GM23338 (cell line): ENCODE data around the gene EPHB6. TPM values are rescaled to one million over a fixed set of nuclear protein-coding genes. Genes with fewer than 3 reads are reported as not detected.

ENCODE experiments used
- ATAC-seq: fragments of 200-7000 bp; cut with Tn5 transposase; 3 replicates; pipeline ENCODE4 v1.9.1; 2020
- DNase-seq: peaks from one replicate; pipeline ENCODE4 v3.0.0-alpha.2; 2015; ENCODE audit warnings: low spot score
- H2AFZ ChIP-seq: fragments of 200-600 bp; sonication (generic); 2 replicates; pipeline ENCODE4 v1.8.0; 2016; ENCODE audit warnings: antibody characterized with exemption, mild to moderate bottlenecking, moderate library complexity
- H3F3A ChIP-seq: fragments of 200-600 bp; sonication (generic); replicated peaks from 2 replicates; pipeline ENCODE4 v1.8.0; 2017; ENCODE audit warnings: antibody characterized with exemption, mixed run types, low read depth
- H3K27ac ChIP-seq: fragments of 200-600 bp; sonication (generic); 2 replicates; pipeline ENCODE4 v1.6.1; 2016; ENCODE audit warnings: low read depth
- H3K27me3 ChIP-seq: fragments of 200-600 bp; sonication (generic); 2 replicates; pipeline ENCODE4 v1.8.0; 2016; ENCODE audit warnings: mild to moderate bottlenecking, mixed run types, moderate library complexity; ENCODE audit not compliant: insufficient read depth
- H3K36me3 ChIP-seq: fragments of 200-600 bp; sonication (generic); 2 replicates; pipeline ENCODE4 v1.8.0; 2016; ENCODE audit warnings: mild to moderate bottlenecking; ENCODE audit not compliant: insufficient read depth
- H3K4me1 ChIP-seq: fragments of 200-600 bp; sonication (generic); 2 replicates; pipeline ENCODE4 v1.8.0; 2016; ENCODE audit warnings: mild to moderate bottlenecking, moderate library complexity; ENCODE audit not compliant: insufficient read depth
- H3K4me2 ChIP-seq: fragments of 200-600 bp; sonication (generic); 2 replicates; pipeline ENCODE4 v1.7.1; 2017; ENCODE audit warnings: mixed run types
- H3K4me3 ChIP-seq: fragments of 200-600 bp; sonication (generic); 2 replicates; pipeline ENCODE4 v1.6.1; 2016; ENCODE audit warnings: mixed run types
- H3K79me2 ChIP-seq: fragments of 200-600 bp; sonication (generic); replicated peaks from 2 replicates; pipeline ENCODE4 v1.8.0; 2017; ENCODE audit warnings: mild to moderate bottlenecking; ENCODE audit not compliant: insufficient read depth
- H3K9me2 ChIP-seq: fragments of 200-600 bp; sonication (generic); 2 replicates; pipeline ENCODE4 v1.8.0; 2017; ENCODE audit not compliant: insufficient read depth
- H4K20me1 ChIP-seq: fragments of 200-600 bp; sonication (generic); replicated peaks from 2 replicates; pipeline ENCODE4 v1.8.0; 2017; ENCODE audit warnings: mild to moderate bottlenecking; ENCODE audit not compliant: insufficient read depth
- H3K27ac Mint-ChIP-seq: 2 replicates; pipeline ENCODE4 v1.8.0; 2020; ENCODE audit warnings: inconsistent platforms, mild to moderate bottlenecking, moderate library complexity, mixed read lengths
- H3K27me3 Mint-ChIP-seq: 3 replicates; pipeline ENCODE4 v1.8.0; 2022; ENCODE audit warnings: low read depth, mild to moderate bottlenecking, moderate library complexity, mixed read lengths, inconsistent platforms; ENCODE audit not compliant: insufficient read depth, poor library complexity
- H3K36me3 Mint-ChIP-seq: 3 replicates; pipeline ENCODE4 v1.8.0; 2021; ENCODE audit warnings: low read depth, mild to moderate bottlenecking, inconsistent platforms, moderate library complexity, mixed read lengths
- H3K4me1 Mint-ChIP-seq: 3 replicates; pipeline ENCODE4 v1.8.0; 2020; ENCODE audit warnings: mild to moderate bottlenecking, inconsistent platforms, mixed read lengths
- H3K4me3 Mint-ChIP-seq: 3 replicates; pipeline ENCODE4 v1.8.0; 2021; ENCODE audit warnings: moderate library complexity, mild to moderate bottlenecking, inconsistent platforms, mixed read lengths
- H3K9me3 Mint-ChIP-seq: 3 replicates; pipeline ENCODE4 v1.8.0; 2020; ENCODE audit warnings: moderate library complexity, mild to moderate bottlenecking, inconsistent platforms, mixed read lengths
- CREB1 ChIP-seq: fragments of 250-450 bp; sonication (Bioruptor Pico); IDR thresholded peaks from 2 replicates; pipeline ENCODE4 v1.5.0; 2020; ENCODE audit warnings: low read depth, mild to moderate bottlenecking, moderate library complexity
- EZH2 ChIP-seq: fragments of 200-600 bp; sonication (generic); IDR thresholded peaks from one replicate; pipeline ENCODE4 v1.8.0; 2017; ENCODE audit warnings: antibody characterized with exemption, mild to moderate bottlenecking, low read depth; ENCODE audit not compliant: unreplicated experiment
- EZH2phosphoT487 ChIP-seq: fragments of 200-600 bp; sonication (generic); IDR thresholded peaks from one replicate; pipeline ENCODE4 v1.8.1; 2018; ENCODE audit warnings: antibody characterized with exemption; ENCODE audit not compliant: unreplicated experiment
- JUNB ChIP-seq: IDR thresholded peaks from one replicate; pipeline ENCODE4 v1.6.1; 2016; ENCODE audit warnings: antibody characterized with exemption; ENCODE audit not compliant: unreplicated experiment
- NANOG ChIP-seq: IDR thresholded peaks from 2 replicates; pipeline ENCODE4 v1.6.1; 2016; ENCODE audit warnings: antibody characterized with exemption, borderline replicate concordance
- POLR2AphosphoS5 ChIP-seq: IDR thresholded peaks from 2 replicates; pipeline ENCODE4 v1.6.1; 2016; ENCODE audit warnings: antibody characterized with exemption, low read depth
- STAT1 ChIP-seq: IDR thresholded peaks from one replicate; pipeline ENCODE4 v1.6.1; 2016; ENCODE audit warnings: antibody characterized with exemption; ENCODE audit not compliant: unreplicated experiment
- ZNF114 ChIP-seq: fragments of 250-450 bp; sonication (Bioruptor Pico); IDR thresholded peaks from 2 replicates; pipeline ENCODE4 v1.5.0; 2020; ENCODE audit warnings: mild to moderate bottlenecking, moderate library complexity
- ZNF331 ChIP-seq: fragments of 250-450 bp; sonication (Bioruptor Pico); IDR thresholded peaks from 2 replicates; pipeline ENCODE4 v1.5.0; 2020; ENCODE audit warnings: low read depth, mild to moderate bottlenecking, moderate library complexity
- polyA plus RNA-seq: library from polyadenylated mRNA; unstranded; fragments of >200 nt; fragmentation: Nextera tagmentation; extraction: Ambion mirVana; gene quantifications from 2 replicates; pipeline ENCODE4 v1.2.1, GENCODE V29; 2016
- total RNA-seq: library from RNA; depleted of rRNA; stranded (reverse); fragments of >200 nt; shearing (Covaris generic); gene quantifications from 2 replicates; pipeline ENCODE4 v1.2.3, GENCODE V29; 2014
- TF ChIP-seq, protein P1 (sequence below), 2 experiments: fragments of 200-600 bp in 1 of 2; sonication (generic) in 1 of 2; conservative IDR thresholded peaks; 2 replicates each; pipeline versions ENCODE4 v1.5.1 to v1.6.1; 2016 to 2017; ENCODE audit warnings: antibody characterized with exemption in 2 of 2, low read depth in 2 of 2, mild to moderate bottlenecking in 2 of 2, moderate library complexity in 1 of 2
- TF ChIP-seq, protein P2 (sequence below): IDR thresholded peaks from 2 replicates; pipeline ENCODE4 v1.6.1; 2016; ENCODE audit warnings: antibody characterized with exemption
- TF ChIP-seq, protein P3 (sequence below): IDR thresholded peaks from one replicate; pipeline ENCODE4 v1.6.1; 2018; ENCODE audit warnings: antibody characterized with exemption; ENCODE audit not compliant: unreplicated experiment
- TF ChIP-seq, protein P4 (sequence below): fragments of 250-450 bp; sonication (Bioruptor Pico); IDR thresholded peaks from 2 replicates; pipeline ENCODE4 v1.5.0; 2020; ENCODE audit warnings: mild to moderate bottlenecking, moderate library complexity

The EPHB6 gene
- total and polyA plus RNA-seq, 2 experiments from 2014 or later, result 20.8 to 27.5 TPM

DNA sequence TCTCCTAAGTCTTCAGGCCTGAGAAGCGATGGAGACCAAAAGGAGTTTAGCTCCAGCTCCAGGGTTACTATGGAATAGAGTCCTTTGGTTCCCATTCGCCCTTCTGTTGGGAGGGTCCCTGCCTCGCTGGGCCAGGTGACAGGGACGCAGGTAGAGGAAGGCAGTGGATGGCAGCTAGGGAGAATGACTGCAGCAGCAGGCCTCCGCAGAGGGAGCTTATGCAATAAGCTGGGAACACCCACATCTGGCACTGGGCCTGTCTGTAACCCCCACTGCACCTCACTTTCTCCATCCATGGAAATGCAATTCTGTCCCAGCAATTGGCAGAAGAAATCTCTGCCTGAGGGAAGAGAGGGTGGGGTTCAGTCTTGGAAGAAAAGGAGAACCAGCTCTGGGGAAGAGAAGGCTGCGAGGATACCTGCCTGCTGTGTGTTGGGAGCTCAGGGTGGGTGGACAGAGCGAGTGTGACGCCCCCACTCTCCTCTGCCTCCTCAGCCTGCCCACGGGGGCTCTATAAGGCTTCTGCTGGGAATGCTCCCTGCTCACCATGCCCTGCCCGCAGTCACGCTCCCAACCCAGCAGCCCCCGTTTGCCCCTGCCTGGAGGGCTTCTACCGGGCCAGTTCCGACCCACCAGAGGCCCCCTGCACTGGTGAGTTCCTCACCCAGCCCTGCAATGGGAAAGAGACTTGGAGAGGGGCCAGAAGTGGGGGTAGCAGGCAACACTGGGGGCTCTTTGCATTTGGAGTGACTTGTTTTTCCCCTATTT, 10.3 kb downstream of the EPHB6 start:
- H3K4me1 ChIP-seq, result peaks cover 23% of the 10 kb centered on the region
- TF ChIP-seq ZNF114 (no peak), JUNB (no peak), EZH2 (no peak), NANOG (no peak), CREB1 (CRISPR knock-in tag) (no peak), STAT1 (no peak), POLR2AphosphoS5 (no peak), ZNF331 (CRISPR knock-in tag) (no peak), EZH2phosphoT487 (no peak)
- TF ChIP-seq, protein P1, sequence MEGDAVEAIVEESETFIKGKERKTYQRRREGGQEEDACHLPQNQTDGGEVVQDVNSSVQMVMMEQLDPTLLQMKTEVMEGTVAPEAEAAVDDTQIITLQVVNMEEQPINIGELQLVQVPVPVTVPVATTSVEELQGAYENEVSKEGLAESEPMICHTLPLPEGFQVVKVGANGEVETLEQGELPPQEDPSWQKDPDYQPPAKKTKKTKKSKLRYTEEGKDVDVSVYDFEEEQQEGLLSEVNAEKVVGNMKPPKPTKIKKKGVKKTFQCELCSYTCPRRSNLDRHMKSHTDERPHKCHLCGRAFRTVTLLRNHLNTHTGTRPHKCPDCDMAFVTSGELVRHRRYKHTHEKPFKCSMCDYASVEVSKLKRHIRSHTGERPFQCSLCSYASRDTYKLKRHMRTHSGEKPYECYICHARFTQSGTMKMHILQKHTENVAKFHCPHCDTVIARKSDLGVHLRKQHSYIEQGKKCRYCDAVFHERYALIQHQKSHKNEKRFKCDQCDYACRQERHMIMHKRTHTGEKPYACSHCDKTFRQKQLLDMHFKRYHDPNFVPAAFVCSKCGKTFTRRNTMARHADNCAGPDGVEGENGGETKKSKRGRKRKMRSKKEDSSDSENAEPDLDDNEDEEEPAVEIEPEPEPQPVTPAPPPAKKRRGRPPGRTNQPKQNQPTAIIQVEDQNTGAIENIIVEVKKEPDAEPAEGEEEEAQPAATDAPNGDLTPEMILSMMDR (conservative IDR thresholded peaks at IDR 0.05; ENCODE audit: low read depth in 2 of 2), result no peak
- TF ChIP-seq, protein P2, sequence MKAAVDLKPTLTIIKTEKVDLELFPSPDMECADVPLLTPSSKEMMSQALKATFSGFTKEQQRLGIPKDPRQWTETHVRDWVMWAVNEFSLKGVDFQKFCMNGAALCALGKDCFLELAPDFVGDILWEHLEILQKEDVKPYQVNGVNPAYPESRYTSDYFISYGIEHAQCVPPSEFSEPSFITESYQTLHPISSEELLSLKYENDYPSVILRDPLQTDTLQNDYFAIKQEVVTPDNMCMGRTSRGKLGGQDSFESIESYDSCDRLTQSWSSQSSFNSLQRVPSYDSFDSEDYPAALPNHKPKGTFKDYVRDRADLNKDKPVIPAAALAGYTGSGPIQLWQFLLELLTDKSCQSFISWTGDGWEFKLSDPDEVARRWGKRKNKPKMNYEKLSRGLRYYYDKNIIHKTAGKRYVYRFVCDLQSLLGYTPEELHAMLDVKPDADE, result no peak
- TF ChIP-seq, protein P3, sequence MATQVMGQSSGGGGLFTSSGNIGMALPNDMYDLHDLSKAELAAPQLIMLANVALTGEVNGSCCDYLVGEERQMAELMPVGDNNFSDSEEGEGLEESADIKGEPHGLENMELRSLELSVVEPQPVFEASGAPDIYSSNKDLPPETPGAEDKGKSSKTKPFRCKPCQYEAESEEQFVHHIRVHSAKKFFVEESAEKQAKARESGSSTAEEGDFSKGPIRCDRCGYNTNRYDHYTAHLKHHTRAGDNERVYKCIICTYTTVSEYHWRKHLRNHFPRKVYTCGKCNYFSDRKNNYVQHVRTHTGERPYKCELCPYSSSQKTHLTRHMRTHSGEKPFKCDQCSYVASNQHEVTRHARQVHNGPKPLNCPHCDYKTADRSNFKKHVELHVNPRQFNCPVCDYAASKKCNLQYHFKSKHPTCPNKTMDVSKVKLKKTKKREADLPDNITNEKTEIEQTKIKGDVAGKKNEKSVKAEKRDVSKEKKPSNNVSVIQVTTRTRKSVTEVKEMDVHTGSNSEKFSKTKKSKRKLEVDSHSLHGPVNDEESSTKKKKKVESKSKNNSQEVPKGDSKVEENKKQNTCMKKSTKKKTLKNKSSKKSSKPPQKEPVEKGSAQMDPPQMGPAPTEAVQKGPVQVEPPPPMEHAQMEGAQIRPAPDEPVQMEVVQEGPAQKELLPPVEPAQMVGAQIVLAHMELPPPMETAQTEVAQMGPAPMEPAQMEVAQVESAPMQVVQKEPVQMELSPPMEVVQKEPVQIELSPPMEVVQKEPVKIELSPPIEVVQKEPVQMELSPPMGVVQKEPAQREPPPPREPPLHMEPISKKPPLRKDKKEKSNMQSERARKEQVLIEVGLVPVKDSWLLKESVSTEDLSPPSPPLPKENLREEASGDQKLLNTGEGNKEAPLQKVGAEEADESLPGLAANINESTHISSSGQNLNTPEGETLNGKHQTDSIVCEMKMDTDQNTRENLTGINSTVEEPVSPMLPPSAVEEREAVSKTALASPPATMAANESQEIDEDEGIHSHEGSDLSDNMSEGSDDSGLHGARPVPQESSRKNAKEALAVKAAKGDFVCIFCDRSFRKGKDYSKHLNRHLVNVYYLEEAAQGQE, result no peak
- TF ChIP-seq, protein P4, sequence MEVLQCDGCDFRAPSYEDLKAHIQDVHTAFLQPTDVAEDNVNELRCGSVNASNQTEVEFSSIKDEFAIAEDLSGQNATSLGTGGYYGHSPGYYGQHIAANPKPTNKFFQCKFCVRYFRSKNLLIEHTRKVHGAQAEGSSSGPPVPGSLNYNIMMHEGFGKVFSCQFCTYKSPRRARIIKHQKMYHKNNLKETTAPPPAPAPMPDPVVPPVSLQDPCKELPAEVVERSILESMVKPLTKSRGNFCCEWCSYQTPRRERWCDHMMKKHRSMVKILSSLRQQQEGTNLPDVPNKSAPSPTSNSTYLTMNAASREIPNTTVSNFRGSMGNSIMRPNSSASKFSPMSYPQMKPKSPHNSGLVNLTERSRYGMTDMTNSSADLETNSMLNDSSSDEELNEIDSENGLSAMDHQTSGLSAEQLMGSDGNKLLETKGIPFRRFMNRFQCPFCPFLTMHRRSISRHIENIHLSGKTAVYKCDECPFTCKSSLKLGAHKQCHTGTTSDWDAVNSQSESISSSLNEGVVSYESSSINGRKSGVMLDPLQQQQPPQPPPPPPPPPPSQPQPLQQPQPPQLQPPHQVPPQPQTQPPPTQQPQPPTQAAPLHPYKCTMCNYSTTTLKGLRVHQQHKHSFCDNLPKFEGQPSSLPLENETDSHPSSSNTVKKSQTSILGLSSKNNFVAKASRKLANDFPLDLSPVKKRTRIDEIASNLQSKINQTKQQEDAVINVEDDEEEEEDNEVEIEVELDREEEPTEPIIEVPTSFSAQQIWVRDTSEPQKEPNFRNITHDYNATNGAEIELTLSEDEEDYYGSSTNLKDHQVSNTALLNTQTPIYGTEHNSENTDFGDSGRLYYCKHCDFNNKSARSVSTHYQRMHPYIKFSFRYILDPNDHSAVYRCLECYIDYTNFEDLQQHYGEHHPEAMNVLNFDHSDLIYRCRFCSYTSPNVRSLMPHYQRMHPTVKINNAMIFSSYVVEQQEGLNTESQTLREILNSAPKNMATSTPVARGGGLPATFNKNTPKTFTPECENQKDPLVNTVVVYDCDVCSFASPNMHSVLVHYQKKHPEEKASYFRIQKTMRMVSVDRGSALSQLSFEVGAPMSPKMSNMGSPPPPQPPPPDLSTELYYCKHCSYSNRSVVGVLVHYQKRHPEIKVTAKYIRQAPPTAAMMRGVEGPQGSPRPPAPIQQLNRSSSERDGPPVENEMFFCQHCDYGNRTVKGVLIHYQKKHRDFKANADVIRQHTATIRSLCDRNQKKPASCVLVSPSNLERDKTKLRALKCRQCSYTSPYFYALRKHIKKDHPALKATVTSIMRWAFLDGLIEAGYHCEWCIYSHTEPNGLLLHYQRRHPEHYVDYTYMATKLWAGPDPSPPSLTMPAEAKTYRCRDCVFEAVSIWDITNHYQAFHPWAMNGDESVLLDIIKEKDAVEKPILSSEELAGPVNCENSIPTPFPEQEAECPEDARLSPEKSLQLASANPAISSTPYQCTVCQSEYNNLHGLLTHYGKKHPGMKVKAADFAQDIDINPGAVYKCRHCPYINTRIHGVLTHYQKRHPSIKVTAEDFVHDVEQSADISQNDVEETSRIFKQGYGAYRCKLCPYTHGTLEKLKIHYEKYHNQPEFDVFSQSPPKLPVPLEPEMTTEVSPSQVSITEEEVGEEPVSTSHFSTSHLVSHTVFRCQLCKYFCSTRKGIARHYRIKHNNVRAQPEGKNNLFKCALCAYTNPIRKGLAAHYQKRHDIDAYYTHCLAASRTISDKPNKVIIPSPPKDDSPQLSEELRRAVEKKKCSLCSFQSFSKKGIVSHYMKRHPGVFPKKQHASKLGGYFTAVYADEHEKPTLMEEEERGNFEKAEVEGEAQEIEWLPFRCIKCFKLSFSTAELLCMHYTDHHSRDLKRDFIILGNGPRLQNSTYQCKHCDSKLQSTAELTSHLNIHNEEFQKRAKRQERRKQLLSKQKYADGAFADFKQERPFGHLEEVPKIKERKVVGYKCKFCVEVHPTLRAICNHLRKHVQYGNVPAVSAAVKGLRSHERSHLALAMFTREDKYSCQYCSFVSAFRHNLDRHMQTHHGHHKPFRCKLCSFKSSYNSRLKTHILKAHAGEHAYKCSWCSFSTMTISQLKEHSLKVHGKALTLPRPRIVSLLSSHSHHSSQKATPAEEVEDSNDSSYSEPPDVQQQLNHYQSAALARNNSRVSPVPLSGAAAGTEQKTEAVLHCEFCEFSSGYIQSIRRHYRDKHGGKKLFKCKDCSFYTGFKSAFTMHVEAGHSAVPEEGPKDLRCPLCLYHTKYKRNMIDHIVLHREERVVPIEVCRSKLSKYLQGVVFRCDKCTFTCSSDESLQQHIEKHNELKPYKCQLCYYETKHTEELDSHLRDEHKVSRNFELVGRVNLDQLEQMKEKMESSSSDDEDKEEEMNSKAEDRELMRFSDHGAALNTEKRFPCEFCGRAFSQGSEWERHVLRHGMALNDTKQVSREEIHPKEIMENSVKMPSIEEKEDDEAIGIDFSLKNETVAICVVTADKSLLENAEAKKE (CRISPR knock-in tag), result no peak
- H3K27ac ChIP-seq, result no peak overlapping the region
- no peaks in the 10 kb centered on the region for H3K9me2 ChIP-seq
- H3F3A ChIP-seq, result no peaks in the 10 kb centered on the region
- peaks cover 34% of the 10 kb centered on the region for H3K4me1 Mint-ChIP-seq
- H3K36me3 Mint-ChIP-seq, result peaks cover 8% of the 10 kb centered on the region; the same call in 2 of the 3 replicates
- no peaks in the 10 kb centered on the region for H3K9me3 Mint-ChIP-seq
- H3K27me3 Mint-ChIP-seq, result peaks cover 13% of the 10 kb centered on the region
- H3K4me3 Mint-ChIP-seq, result no peak overlapping the region
- no peaks in the 10 kb centered on the region for H4K20me1 ChIP-seq
- no peak for DNase-seq
- no peak overlapping the region for H3K27ac Mint-ChIP-seq
- H3K27me3 ChIP-seq, result no peaks in the 10 kb centered on the region
- H2AFZ ChIP-seq, result no peak overlapping the region
- no peaks in the 10 kb centered on the region; the same call in none of the 2 replicates for H3K36me3 ChIP-seq
- H3K4me3 ChIP-seq, result no peak overlapping the region
- no peak overlapping the region for H3K4me2 ChIP-seq
- ATAC-seq, result no peak
- no peaks in the 10 kb centered on the region for H3K79me2 ChIP-seq
